Psoas muscle (tissue), 8 donors: ENCODE results near the gene AUTS2. TPM values are rescaled to one million over a fixed set of nuclear protein-coding genes. Genes with fewer than 3 reads are reported as not detected.
A peak's percentile ranks its signal among the peaks of the same experiment; 100 is the strongest.

Experiments used
- ATAC-seq, 4 donors: fragments of 200-7000 bp; cut with Tn5 transposase; one replicate each; pipeline ENCODE4 v1.9.1; 2020; ENCODE audit warnings: moderate library complexity in 3 of 4, mild to moderate bottlenecking in 2 of 4
- DNase-seq, 2 donors: peaks; one replicate each; pipeline ENCODE4 v3.0.0-alpha.2; 2020
- H3K27ac ChIP-seq: fragments of 200-600 bp; one replicate; pipeline ENCODE4 v1.8.0; 2022
- H3K27me3 ChIP-seq, 3 donors: fragments of 200-600 bp in 1 of 3; one replicate each; pipeline versions ENCODE4 v1.6.1 to v1.8.0; 2013 to 2022; ENCODE audit warnings: low read length in 2 of 3, mild to moderate bottlenecking in 2 of 3, moderate library complexity in 1 of 3; ENCODE audit not compliant: insufficient read depth in 3 of 3
- H3K36me3 ChIP-seq, 2 donors: fragments of 200-600 bp in 1 of 2; one replicate each; pipeline versions ENCODE4 v1.6.1 to v1.8.0; 2013 to 2022; ENCODE audit warnings: low read depth in 1 of 2, mild to moderate bottlenecking in 1 of 2, moderate library complexity in 1 of 2; ENCODE audit not compliant: insufficient read depth in 1 of 2
- H3K4me1 ChIP-seq: fragments of 200-600 bp; one replicate; pipeline ENCODE4 v1.8.0; 2022
- H3K4me3 ChIP-seq: fragments of 200-600 bp; one replicate; pipeline ENCODE4 v1.8.0; 2022; ENCODE audit warnings: mild to moderate bottlenecking
- H3K9me3 ChIP-seq: fragments of 200-600 bp; one replicate; pipeline ENCODE4 v1.8.0; 2022
- WGBS, 3 donors: extraction: QIAGEN DNeasy Blood & Tissue Kit; methylation state at CpG; one replicate each; pipeline versions ENCODE4 v1.1.6 to v1.1.7; 2013; 5-methylcytosine and 5-hydroxymethylcytosine counted together
- intact Hi-C, 2 donors: fragments of 100-400 bp; cut with DNase I; formaldehyde crosslinking; loops; one replicate each; pipeline versions ENCODE4 v1.11.0 to v1.14.2; 2022
- polyA plus RNA-seq, 3 donors: library from polyadenylated mRNA; stranded (reverse); fragments of 200-250 nt; gene quantifications; one replicate each; pipeline ENCODE4 v1.2.3, GENCODE V29; 2013
- total RNA-seq, 4 donors: library from RNA; stranded (reverse); fragmentation: NEBNext Ultra II Directional in 2 of 4; extraction: Animal tissue kit (Norgen Biotek cat#: 25700) in 2 of 4; gene quantifications; one replicate each; pipeline versions ENCODE4 v1.2.1 to v1.2.4, GENCODE V29; 2021 to 2023
- TF ChIP-seq, protein P1 (sequence below): fragments of 200-600 bp; IDR thresholded peaks from one replicate; pipeline ENCODE4 v1.8.0; 2022; ENCODE audit warnings: antibody characterized with exemption
- donor health status: healthy with polysubstance abuse.
- donor health status: DM: no; HTN: no; CAD: no; lungs with moderate emphysema.
- donor health status: Bipolar disorder and iron deficiency.
- donor health status: healthy.
- donor health status: DM: yes; HTN: yes; CAD: no.
- donor health status: DM: no; HTN: no; CAD: no.
- donor health status: DM: no; HTN: no; CAD: no.
- donor health status: DM: yes; HTN: yes; CAD: no.

The AUTS2 gene
- total and polyA plus RNA-seq, 7 donors: 5.0 to 33.5 (median 14.3) TPM

DNA sequence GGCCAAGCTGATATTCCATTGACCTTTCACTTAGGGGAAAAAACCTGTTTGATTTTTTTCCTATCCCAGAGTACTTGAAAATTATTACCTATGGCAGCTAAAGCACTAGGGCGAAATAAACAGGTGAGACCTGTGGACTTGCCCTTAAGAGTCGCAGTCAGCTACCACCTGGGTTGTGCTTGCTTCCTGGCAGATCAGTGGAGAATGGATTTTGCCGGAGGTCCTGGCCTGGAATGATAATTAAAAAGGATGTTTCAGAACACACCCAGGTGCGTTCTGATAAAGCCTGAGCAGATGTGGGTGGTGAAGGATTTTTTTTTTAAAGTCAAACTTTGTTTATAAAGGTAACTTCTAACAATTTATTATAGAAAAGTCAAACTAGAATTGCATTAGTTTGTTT, 59.1 kb downstream of the AUTS2 start:
- Histone ChIP-seq H3K4me3 (no peak overlapping the region), H3K27ac (peak overlapping the region; percentile 40), H3K9me3 (no peaks in the 10 kb centered on the region), H3K27me3 (no peaks in the 10 kb centered on the region), H3K4me1 (peaks cover 21% of the 10 kb centered on the region), H3K36me3 (no peaks in the 10 kb centered on the region)
- ATAC-seq: no peak
- WGBS, 3 donors: 75 to 82% (median 78%) methylated on average over 4 of the region's 4 CpGs
- TF ChIP-seq, protein P1, sequence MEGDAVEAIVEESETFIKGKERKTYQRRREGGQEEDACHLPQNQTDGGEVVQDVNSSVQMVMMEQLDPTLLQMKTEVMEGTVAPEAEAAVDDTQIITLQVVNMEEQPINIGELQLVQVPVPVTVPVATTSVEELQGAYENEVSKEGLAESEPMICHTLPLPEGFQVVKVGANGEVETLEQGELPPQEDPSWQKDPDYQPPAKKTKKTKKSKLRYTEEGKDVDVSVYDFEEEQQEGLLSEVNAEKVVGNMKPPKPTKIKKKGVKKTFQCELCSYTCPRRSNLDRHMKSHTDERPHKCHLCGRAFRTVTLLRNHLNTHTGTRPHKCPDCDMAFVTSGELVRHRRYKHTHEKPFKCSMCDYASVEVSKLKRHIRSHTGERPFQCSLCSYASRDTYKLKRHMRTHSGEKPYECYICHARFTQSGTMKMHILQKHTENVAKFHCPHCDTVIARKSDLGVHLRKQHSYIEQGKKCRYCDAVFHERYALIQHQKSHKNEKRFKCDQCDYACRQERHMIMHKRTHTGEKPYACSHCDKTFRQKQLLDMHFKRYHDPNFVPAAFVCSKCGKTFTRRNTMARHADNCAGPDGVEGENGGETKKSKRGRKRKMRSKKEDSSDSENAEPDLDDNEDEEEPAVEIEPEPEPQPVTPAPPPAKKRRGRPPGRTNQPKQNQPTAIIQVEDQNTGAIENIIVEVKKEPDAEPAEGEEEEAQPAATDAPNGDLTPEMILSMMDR: no peak
- intact Hi-C loops: no loop called here
- DNase-seq: no peak

DNA sequence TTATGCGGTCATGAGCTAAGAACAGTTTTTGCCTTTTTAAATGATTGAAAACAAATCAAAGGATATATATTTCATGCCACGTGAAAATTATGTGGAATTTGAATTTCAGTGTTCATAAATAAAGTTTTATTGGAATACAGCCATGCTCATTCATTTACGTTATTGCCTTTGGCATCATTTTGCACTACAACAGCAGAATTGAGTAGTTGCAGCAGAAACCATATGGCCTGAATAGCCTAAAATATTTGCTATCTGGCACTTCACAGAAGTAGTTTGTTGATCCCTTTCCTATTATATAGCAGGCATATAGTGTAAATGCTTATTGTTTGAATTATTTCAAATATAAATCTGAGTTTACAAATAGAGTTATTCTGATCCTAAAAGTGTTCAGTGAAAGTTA, 59.7 kb downstream of the AUTS2 start:
- Histone ChIP-seq H3K27ac (no peak overlapping the region), H3K27me3 (no peaks in the 10 kb centered on the region), H3K4me3 (no peak overlapping the region), H3K36me3 (no peaks in the 10 kb centered on the region), H3K9me3 (no peaks in the 10 kb centered on the region), H3K4me1 (peaks cover 21% of the 10 kb centered on the region)
- intact Hi-C loops: no loop called here
- WGBS, 3 donors: 86 to 88% (median 87%) methylated on average over 3 of the region's 3 CpGs
- no peak for DNase-seq
- TF ChIP-seq, protein P1: no peak
- no peak for ATAC-seq

DNA sequence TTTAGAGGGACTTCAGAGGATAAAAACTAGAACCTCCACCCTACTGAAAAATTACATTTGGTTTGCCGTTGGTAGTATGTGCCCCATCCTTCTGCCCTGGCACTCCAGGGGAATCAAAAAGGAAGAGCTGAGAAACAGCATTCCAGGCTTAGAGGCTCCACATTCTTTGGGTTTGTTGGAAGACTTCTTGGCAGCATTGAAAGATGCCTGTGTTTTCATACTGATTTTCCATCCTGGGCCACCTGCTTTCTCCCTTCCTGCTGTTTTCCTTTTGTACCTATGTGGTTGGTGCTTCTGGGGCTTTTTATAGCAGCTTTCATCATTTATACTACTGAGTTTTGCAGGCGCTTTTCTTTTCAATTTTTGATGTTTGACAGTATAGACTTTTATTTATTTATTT, 61.7 kb downstream of the AUTS2 start:
- Histone ChIP-seq H3K4me1 (peaks cover 21% of the 10 kb centered on the region), H3K27me3 (no peaks in the 10 kb centered on the region), H3K4me3 (no peak overlapping the region), H3K9me3 (no peaks in the 10 kb centered on the region), H3K27ac (no peak overlapping the region), H3K36me3 (no peaks in the 10 kb centered on the region)
- TF ChIP-seq, protein P1: no peak
- 37 to 55% (median 46%) methylated on average over 2 of the region's 2 CpGs for WGBS, 3 donors
- no peak for ATAC-seq
- intact Hi-C loops: no loop called here
- no peak for DNase-seq

DNA sequence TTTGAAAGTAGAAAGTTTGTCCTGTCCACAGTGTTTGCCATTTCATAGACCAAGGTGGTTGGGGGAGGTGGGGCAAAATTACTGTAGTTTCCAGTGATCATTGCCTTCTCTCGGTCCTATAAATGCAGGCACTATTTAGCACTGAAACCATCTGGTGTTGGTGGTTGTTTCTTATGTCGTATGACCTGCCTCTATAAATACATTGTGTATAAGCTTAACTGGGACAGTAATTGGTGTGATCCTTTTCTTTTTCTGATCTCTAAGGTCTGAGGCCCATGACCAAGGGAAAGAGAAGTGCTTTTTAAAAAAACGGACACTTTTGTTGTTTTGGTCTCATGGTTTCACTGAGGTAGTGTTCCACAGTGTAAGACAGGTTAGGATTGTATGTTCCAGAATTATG, 63.1 kb downstream of the AUTS2 start:
- Histone ChIP-seq H3K4me1 (peaks cover 10% of the 10 kb centered on the region), H3K27ac (no peak overlapping the region), H3K36me3 (no peaks in the 10 kb centered on the region), H3K9me3 (no peaks in the 10 kb centered on the region), H3K4me3 (no peak overlapping the region), H3K27me3 (no peaks in the 10 kb centered on the region)
- TF ChIP-seq, protein P1: no peak
- DNase-seq (no peak), ATAC-seq (no peak)
- intact Hi-C loops: no loop called here
- 91 to 95% (median 95%) methylated on average over 3 of the region's 3 CpGs for WGBS, 3 donors
